ENCODE results near the gene MASP1.
"Not testable (repeated sequence)": the region's sequence is repeated elsewhere in the genome, so short reads cannot be mapped to it uniquely, and the experiment has no call there.

The MASP1 gene

DNA sequence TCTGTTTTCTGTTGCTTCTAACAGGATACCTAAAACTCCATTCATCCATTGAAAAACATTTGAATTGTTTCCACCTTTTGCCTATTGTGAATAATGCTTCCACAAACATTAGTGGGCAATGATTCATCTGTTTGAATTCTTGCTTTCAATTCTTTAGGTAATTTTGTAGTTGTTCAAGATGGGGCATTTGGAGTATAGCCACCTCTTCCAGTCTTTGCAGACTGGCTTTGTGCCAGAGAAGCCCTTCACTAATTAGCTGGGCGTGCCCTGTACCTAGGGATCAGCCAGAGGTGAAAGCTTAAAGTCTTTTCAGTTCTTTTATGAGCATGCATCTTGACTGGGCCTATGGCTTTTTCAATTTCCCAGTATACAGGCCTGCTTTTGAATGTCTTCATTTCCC is 83.4 kb downstream of the MASP1 start:
- H3K4me3 ChIP-seq (ENCODE audit: low read depth, low read length): no peak overlapping the region
- TF ChIP-seq, protein P1, sequence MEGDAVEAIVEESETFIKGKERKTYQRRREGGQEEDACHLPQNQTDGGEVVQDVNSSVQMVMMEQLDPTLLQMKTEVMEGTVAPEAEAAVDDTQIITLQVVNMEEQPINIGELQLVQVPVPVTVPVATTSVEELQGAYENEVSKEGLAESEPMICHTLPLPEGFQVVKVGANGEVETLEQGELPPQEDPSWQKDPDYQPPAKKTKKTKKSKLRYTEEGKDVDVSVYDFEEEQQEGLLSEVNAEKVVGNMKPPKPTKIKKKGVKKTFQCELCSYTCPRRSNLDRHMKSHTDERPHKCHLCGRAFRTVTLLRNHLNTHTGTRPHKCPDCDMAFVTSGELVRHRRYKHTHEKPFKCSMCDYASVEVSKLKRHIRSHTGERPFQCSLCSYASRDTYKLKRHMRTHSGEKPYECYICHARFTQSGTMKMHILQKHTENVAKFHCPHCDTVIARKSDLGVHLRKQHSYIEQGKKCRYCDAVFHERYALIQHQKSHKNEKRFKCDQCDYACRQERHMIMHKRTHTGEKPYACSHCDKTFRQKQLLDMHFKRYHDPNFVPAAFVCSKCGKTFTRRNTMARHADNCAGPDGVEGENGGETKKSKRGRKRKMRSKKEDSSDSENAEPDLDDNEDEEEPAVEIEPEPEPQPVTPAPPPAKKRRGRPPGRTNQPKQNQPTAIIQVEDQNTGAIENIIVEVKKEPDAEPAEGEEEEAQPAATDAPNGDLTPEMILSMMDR (IDR thresholded peaks at IDR 0.05; ENCODE audit: low read depth, low read length): no peak
- peak; percentile 66 for DNase-seq (ENCODE audit: low read depth, low spot score)
- in situ Hi-C loops (cut with HindIII; ENCODE audit: low sequenced_read_pairs): no loop called here

DNA sequence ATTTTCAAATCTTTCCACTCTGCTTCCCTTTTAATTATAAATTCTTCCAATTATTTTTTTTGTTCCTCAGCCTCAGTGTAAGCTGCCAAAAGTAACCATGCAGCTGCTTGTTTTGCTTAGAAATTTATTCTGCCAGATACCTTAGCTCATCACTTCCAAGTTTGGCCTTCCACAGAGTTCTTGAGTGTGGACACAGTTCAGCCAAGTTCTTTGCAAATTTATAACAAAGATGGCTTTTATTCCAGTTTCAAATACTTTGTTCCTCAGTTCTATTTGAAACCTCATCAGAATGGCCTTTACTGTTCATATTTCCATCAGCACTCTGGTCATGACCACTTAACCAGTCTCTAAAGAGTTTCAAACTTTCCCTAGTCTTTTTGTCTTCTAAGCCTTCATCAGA is 83.9 kb downstream of the MASP1 start:
- TF ChIP-seq, protein P1 (IDR thresholded peaks at IDR 0.05; ENCODE audit: low read depth, low read length): no peak
- in situ Hi-C loops (cut with HindIII; ENCODE audit: low sequenced_read_pairs): no loop called here
- DNase-seq (ENCODE audit: low read depth, low spot score): no peak
- H3K4me3 ChIP-seq (ENCODE audit: low read depth, low read length): no peak overlapping the region

DNA sequence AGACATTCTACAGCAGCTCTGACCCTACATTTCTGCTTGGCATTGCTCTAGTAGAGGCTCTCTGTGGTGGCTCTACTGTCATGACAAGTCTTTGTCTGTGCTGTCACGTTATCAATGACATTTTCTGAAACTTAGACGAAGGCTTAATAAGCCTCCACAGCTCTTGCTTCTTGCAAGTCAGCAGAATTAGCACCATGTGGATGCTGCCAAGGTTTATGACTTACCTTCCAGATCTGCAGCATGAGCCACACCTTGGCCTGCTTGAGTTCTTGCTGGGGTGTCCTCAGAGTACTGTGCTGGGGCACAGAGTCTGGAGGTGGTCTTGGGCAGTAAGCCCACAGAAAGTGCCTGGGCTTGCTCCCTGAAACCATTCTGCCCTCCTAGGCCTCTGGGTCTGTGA is 84.5 kb downstream of the MASP1 start:
- in situ Hi-C loops (cut with HindIII; ENCODE audit: low sequenced_read_pairs): no loop called here
- TF ChIP-seq, protein P1 (IDR thresholded peaks at IDR 0.05; ENCODE audit: low read depth, low read length): no peak
- no peak for DNase-seq (ENCODE audit: low read depth, low spot score)
- H3K4me3 ChIP-seq (ENCODE audit: low read depth, low read length): no peak overlapping the region

DNA sequence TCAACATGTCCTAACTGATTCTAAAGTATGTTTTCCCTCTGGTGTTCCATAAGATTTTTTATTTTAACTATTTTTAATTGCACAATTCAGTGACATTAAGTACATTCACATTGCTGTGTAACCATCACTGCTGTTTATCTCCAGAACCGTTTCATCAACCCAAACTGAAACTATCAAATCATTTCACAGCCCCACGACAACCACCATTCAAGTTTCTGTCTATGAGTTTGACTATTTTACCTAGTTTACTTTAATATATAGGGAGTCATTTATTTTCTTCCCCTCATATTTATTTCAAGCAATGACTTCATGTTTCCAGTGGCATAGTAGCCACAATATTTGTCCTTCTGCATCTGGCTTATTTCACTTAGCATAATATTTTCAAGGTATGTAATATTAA is 85.9 kb downstream of the MASP1 start:
- in situ Hi-C loops (cut with HindIII; ENCODE audit: low sequenced_read_pairs): no loop called here
- H3K4me3 ChIP-seq (ENCODE audit: low read depth, low read length): no peak overlapping the region
- no peak for DNase-seq (ENCODE audit: low read depth, low spot score)
- TF ChIP-seq, protein P1 (IDR thresholded peaks at IDR 0.05; ENCODE audit: low read depth, low read length): no peak

DNA sequence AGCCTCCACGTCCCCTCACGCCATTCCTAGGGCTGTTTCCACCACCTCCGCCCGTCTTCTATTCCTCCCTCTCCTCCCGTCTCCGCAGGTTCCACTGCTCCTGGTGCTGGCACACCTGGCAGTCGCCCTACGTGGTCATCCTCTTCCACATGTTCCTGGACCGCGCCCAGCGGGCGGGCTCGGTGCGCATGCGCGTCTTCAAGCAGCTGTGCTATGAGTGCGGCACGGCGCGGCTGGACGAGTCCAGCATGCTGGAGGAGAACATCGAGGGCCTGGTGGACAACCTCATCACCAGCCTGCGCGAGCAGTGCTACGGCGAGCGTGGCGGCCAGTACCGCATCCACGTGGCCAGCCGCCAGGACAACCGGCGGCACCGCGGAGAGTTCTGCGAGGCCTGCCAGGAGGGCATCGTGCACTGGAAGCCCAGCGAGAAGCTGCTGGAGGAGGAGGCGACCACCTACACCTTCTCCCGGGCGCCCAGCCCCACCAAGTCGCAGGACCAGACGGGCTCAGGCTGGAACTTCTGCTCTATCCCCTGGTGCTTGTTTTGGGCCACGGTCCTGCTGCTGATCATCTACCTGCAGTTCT is 92.0 kb downstream of the MASP1 start:
- DNase-seq (ENCODE audit: low read depth, low spot score); in situ Hi-C loops (cut with HindIII; ENCODE audit: low sequenced_read_pairs); H3K4me3 ChIP-seq (ENCODE audit: low read depth, low read length): not testable (repeated sequence)

DNA sequence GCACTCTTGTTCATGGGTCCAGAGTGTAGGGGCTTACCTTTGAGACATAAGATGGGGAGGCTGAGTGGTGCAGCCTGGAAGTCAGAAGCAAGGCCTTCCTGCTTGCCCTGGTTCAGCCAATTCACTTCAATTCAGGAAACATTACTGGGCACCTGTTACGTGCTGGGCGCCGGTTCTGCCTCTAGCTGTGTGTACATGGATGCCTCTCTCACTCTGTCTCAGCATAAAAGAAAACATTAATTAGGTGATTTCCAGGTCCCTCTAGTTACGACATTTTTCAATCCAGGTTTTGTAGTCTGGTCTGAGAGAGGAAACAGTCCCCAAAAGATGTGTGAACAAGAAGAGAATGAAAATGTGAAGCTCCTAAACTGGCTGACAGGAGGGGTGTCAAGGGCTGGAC is 93.0 kb downstream of the MASP1 start:
- no peak overlapping the region for H3K4me3 ChIP-seq (ENCODE audit: low read depth, low read length)
- no peak for DNase-seq (ENCODE audit: low read depth, low spot score)
- TF ChIP-seq, protein P1 (IDR thresholded peaks at IDR 0.05; ENCODE audit: low read depth, low read length): no peak
- in situ Hi-C loops (cut with HindIII; ENCODE audit: low sequenced_read_pairs): no loop called here

DNA sequence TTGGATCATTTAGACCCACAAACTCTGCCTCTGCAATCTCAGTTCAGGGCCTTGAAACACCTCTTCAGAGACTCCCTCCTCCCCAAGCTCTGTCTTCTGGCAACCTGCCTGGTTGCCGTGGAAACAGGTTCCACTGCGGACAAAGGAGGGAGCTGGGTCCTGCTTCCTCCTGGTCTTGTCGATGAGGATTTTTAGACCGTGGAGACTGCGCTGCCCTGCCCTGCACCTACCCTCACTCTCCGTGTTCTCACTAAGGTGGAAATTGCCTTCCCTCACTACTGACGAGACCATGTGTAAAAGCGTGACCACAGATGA is 94.2 kb downstream of the MASP1 start, which contains the start of gene RTP1:
RTP1 (plus strand) TSS at position 152 of the 315 bp plus-strand sequence; CDS start at position 182, 30 bp downstream.
- in situ Hi-C loops (cut with HindIII; ENCODE audit: low sequenced_read_pairs): no loop called here
- no peak within 1 kb of the TSS for H3K4me3 ChIP-seq (ENCODE audit: low read depth, low read length)
- TF ChIP-seq, protein P1 (IDR thresholded peaks at IDR 0.05; ENCODE audit: low read depth, low read length): no peak
- no peak for DNase-seq (ENCODE audit: low read depth, low spot score)

All from astrocyte of the spinal cord (primary cell).